IMR-90 (cell line): Measurements from ENCODE around the gene PLA2G2E. TPM values are rescaled to one million over a fixed set of nuclear protein-coding genes. Genes with fewer than 3 reads are reported as not detected.
"Not testable (repeated sequence)": the region's sequence is repeated elsewhere in the genome, so short reads cannot be mapped to it uniquely, and the experiment has no call there.

Experiments
- ATAC-seq: fragments of 200-7000 bp; cut with Tn5 transposase; 2 replicates; pipeline ENCODE4 v1.9.1; 2020; ENCODE audit warnings: low read depth, mild to moderate bottlenecking, moderate library complexity
- BruUV-seq: library from RNA; stranded (reverse); fragments of 400-500 nt; replicated peaks from 2 replicates; lab custom pipeline; 2021; lab: Mats Ljungman, UMichigan
- CTCF ChIA-PET: fragments of 300-600 bp; formaldehyde crosslinking; extraction: SDS; loops from one replicate; lab custom pipeline; 2021; ENCODE audit warnings: antibody characterized with exemption; lab: Yijun Ruan, JAX
- POLR2A ChIA-PET: fragments of 300-600 bp; sonication (Branson Sonifier 250); formaldehyde crosslinking; loops from one replicate; lab custom pipeline; 2022; ENCODE audit warnings: antibody characterized with exemption; ENCODE audit not compliant: unreplicated experiment; lab: Charles Lee
- DNase-seq: peaks from one replicate; pipeline ENCODE4 v3.0.0; 2013
- H2AFZ ChIP-seq: replicated peaks from 2 replicates; pipeline ENCODE3; 2013; ENCODE audit warnings: low read length, mild to moderate bottlenecking; ENCODE audit not compliant: poor library complexity
- H2AK5ac ChIP-seq: 2 replicates; pipeline ENCODE4 v1.6.1; 2013; ENCODE audit warnings: low read depth, low read length, inconsistent platforms
- H2AK9ac ChIP-seq: replicated peaks from 2 replicates; pipeline ENCODE3; 2013; ENCODE audit warnings: mild to moderate bottlenecking, low read depth, low read length, moderate library complexity; ENCODE audit not compliant: poor library complexity
- H2BK120ac ChIP-seq: 2 replicates; pipeline ENCODE4 v1.6.1; 2013; ENCODE audit warnings: low read depth, low read length, inconsistent platforms
- H2BK15ac ChIP-seq: 3 replicates; pipeline ENCODE4 v1.6.1; 2013; ENCODE audit warnings: low read depth, low read length, inconsistent platforms
- H2BK20ac ChIP-seq: 2 replicates; pipeline ENCODE4 v1.6.1; 2013; ENCODE audit warnings: low read depth, mild to moderate bottlenecking, inconsistent platforms, low read length, moderate library complexity
- H2BK5ac ChIP-seq: 2 replicates; pipeline ENCODE4 v1.6.1; 2013; ENCODE audit warnings: mild to moderate bottlenecking, low read depth, low read length, inconsistent platforms; ENCODE audit not compliant: poor library complexity, severe bottlenecking
- H3K14ac ChIP-seq: replicated peaks from 2 replicates; pipeline ENCODE4 v1.6.1; 2013; ENCODE audit warnings: low read depth, low read length, inconsistent platforms
- H3K18ac ChIP-seq: 2 replicates; pipeline ENCODE4 v1.6.1; 2013; ENCODE audit warnings: low read depth, low read length, control low read depth
- H3K23ac ChIP-seq: 2 replicates; pipeline ENCODE4 v1.6.1; 2013; ENCODE audit warnings: low read depth, low read length, inconsistent platforms
- H3K27ac ChIP-seq: 2 replicates; pipeline ENCODE4 v1.5.1; 2013; ENCODE audit warnings: mild to moderate bottlenecking, control low read depth, low read length; ENCODE audit not compliant: insufficient read depth
- H3K27me3 ChIP-seq: 2 replicates; pipeline ENCODE4 v1.6.1; 2013; ENCODE audit warnings: low read length; ENCODE audit not compliant: control insufficient read depth, insufficient read depth
- H3K36me3 ChIP-seq: 2 replicates; pipeline ENCODE4 v1.6.1; 2013; ENCODE audit warnings: low read length, mixed read lengths; ENCODE audit not compliant: control insufficient read depth, insufficient read depth
- H3K4ac ChIP-seq: 2 replicates; pipeline ENCODE4 v1.6.1; 2013; ENCODE audit warnings: low read depth, low read length, inconsistent platforms
- H3K4me1 ChIP-seq: 2 replicates; pipeline ENCODE4 v1.6.1; 2013; ENCODE audit warnings: low read length, mixed read lengths; ENCODE audit not compliant: control insufficient read depth, insufficient read depth
- H3K4me2 ChIP-seq: 2 replicates; pipeline ENCODE4 v1.6.1; 2013; ENCODE audit warnings: low read depth, mild to moderate bottlenecking, control low read depth, low read length, moderate library complexity
- H3K4me3 ChIP-seq: 2 replicates; pipeline ENCODE4 v1.5.1; 2013; ENCODE audit warnings: low read depth, mild to moderate bottlenecking, control low read depth, low read length, moderate library complexity; ENCODE audit not compliant: insufficient read depth
- H3K56ac ChIP-seq: 2 replicates; pipeline ENCODE4 v1.6.1; 2013; ENCODE audit warnings: low read length, inconsistent platforms; ENCODE audit not compliant: insufficient read depth; ENCODE audit errors: extremely low read depth
- H3K79me1 ChIP-seq, 2 experiments: 2 replicates each; pipeline ENCODE4 v1.6.1; 2013; ENCODE audit warnings: low read length in 2 of 2, inconsistent platforms in 1 of 2, low read depth in 1 of 2
- H3K9ac ChIP-seq: 2 replicates; pipeline ENCODE4 v1.6.1; 2013; ENCODE audit warnings: low read depth, low read length, control low read depth
- H3K9me1 ChIP-seq: 2 replicates; pipeline ENCODE4 v1.6.1; 2013; ENCODE audit warnings: low read length, inconsistent platforms; ENCODE audit not compliant: insufficient read depth
- H3K9me3 ChIP-seq: 2 replicates; pipeline ENCODE4 v1.6.1; 2013; ENCODE audit warnings: low read length; ENCODE audit not compliant: control insufficient read depth, insufficient read depth
- H4K20me1 ChIP-seq: 2 replicates; pipeline ENCODE4 v1.6.1; 2013; ENCODE audit warnings: low read length, inconsistent platforms; ENCODE audit not compliant: insufficient read depth
- H4K5ac ChIP-seq: 2 replicates; pipeline ENCODE4 v1.6.1; 2013; ENCODE audit warnings: mild to moderate bottlenecking, low read depth, low read length, control low read depth
- H4K8ac ChIP-seq, 2 experiments: 2 replicates each; pipeline ENCODE4 v1.6.1; 2013; ENCODE audit warnings: low read depth in 2 of 2, low read length in 2 of 2, control low read depth in 1 of 2, inconsistent platforms in 1 of 2
- H4K91ac ChIP-seq: 2 replicates; pipeline ENCODE4 v1.6.1; 2013; ENCODE audit warnings: low read depth, low read length, inconsistent platforms; ENCODE audit not compliant: insufficient read depth
- BHLHE40 ChIP-seq: fragments of 150-350 bp; IDR thresholded peaks from 2 replicates; pipeline ENCODE4 v1.6.1; 2016; ENCODE audit warnings: mild to moderate bottlenecking, low read depth, low read length
- CEBPB ChIP-seq: IDR thresholded peaks from 2 replicates; pipeline ENCODE4 v1.6.1; 2012; ENCODE audit warnings: low read depth, low read length, improper control_type of control experiment
- ELK1 ChIP-seq: fragments of 150-350 bp; IDR thresholded peaks from 2 replicates; pipeline ENCODE4 v1.6.1; 2016; ENCODE audit warnings: low read depth, mild to moderate bottlenecking, low read length, moderate library complexity, borderline replicate concordance
- FOS ChIP-seq: fragments of 150-350 bp; IDR thresholded peaks from 2 replicates; pipeline ENCODE4 v1.6.1; 2016; ENCODE audit warnings: low read depth, low read length
- MXI1 ChIP-seq: IDR thresholded peaks from 2 replicates; pipeline ENCODE4 v1.6.1; 2012; ENCODE audit warnings: low read depth, mild to moderate bottlenecking, low read length, moderate library complexity, borderline replicate concordance
- POLR2A ChIP-seq: IDR thresholded peaks from 2 replicates; pipeline ENCODE4 v1.6.1; 2012; ENCODE audit warnings: mild to moderate bottlenecking, low read depth, low read length
- RCOR1 ChIP-seq: IDR thresholded peaks from 2 replicates; pipeline ENCODE4 v1.6.1; 2012; ENCODE audit warnings: mild to moderate bottlenecking, low read length, improper control_type of control experiment; ENCODE audit not compliant: insufficient replicate concordance
- WGBS, 2 experiments: methylation state at CpG; one replicate each; pipeline versions ENCODE4 v1.1.5 to v1.1.7; 2013; ENCODE audit warnings: missing lambda C conversion rate in 2 of 2; ENCODE audit not compliant: insufficient read length in 1 of 2; ENCODE audit errors: extremely low coverage in 2 of 2; 5-methylcytosine and 5-hydroxymethylcytosine counted together
- dilution Hi-C: fragments of 300-500 bp; cut with HindIII; formaldehyde crosslinking; loops from one replicate; pipeline ENCODE4 v1.14.3; 2018; ENCODE audit warnings: low sequenced_read_pairs; ENCODE audit not compliant: unreplicated experiment
- in situ Hi-C: fragments of 300-500 bp; cut with MboI; formaldehyde crosslinking; loops from 3 replicates; pipeline ENCODE4 v1.14.3; 2019; ENCODE audit warnings: low sequenced_read_pairs, inconsistent platforms, mixed read lengths
- intact Hi-C: fragments of 100-400 bp; cut with micrococcal nuclease; formaldehyde crosslinking; loops from 2 replicates; pipeline ENCODE4 v1.10.0; 2022
- polyA plus RNA-seq, 3 experiments: library from polyadenylated mRNA; depleted of rRNA; stranded (reverse); fragments of >200 nt; gene quantifications; 2 replicates each; pipeline ENCODE4 v1.2.3, GENCODE V29; 2012; ENCODE audit warnings: low replicate concordance in 1 of 3
- total RNA-seq: library from RNA; depleted of rRNA; stranded (reverse); fragments of >200 nt; gene quantifications from 2 replicates; pipeline ENCODE4 v1.2.3, GENCODE V29; 2012
- TF ChIP-seq, protein P1 (sequence below): fragments of 150-350 bp; IDR thresholded peaks from 2 replicates; pipeline ENCODE4 v1.6.1; 2017; ENCODE audit warnings: mild to moderate bottlenecking, antibody characterized with exemption, low read length, low read depth

The PLA2G2E gene
- total and polyA plus RNA-seq, 2 of the 4 experiments (the other 2 are of a cell fraction), result not detected

GRCh38 chr1:19932866-19933265, 9.4 kb upstream of the PLA2G2E start:
- Histone ChIP-seq H4K8ac (no peak overlapping the region), H2AK9ac (no peak overlapping the region), H2AFZ (no peak overlapping the region), H4K5ac (no peak overlapping the region), H2AK5ac (no peak overlapping the region), H3K9ac (no peak overlapping the region), H3K27me3 (no peaks in the 10 kb centered on the region; the same call in 1 of the 2 replicates), H3K36me3 (no peaks in the 10 kb centered on the region), H3K4me2 (no peak overlapping the region), H3K79me1 (no peaks in the 10 kb centered on the region), H3K9me1 (no peaks in the 10 kb centered on the region), H2BK15ac (no peak overlapping the region), H2BK20ac (no peak overlapping the region), H3K4ac (no peak overlapping the region), H3K9me3 (peaks cover 8% of the 10 kb centered on the region), H3K56ac (no peak overlapping the region), H4K20me1 (no peaks in the 10 kb centered on the region), H2BK5ac (no peak overlapping the region), H3K4me1 (no peaks in the 10 kb centered on the region), H3K14ac (no peak overlapping the region), H3K18ac (no peak overlapping the region), H3K27ac (no peak overlapping the region), H4K91ac (no peak overlapping the region), H3K23ac (no peak overlapping the region), H2BK120ac (no peak overlapping the region), H3K4me3 (no peak overlapping the region)
- TF ChIP-seq MXI1, result no peak
- TF ChIP-seq RCOR1, result no peak
- no peak for TF ChIP-seq FOS
- TF ChIP-seq, protein P1, sequence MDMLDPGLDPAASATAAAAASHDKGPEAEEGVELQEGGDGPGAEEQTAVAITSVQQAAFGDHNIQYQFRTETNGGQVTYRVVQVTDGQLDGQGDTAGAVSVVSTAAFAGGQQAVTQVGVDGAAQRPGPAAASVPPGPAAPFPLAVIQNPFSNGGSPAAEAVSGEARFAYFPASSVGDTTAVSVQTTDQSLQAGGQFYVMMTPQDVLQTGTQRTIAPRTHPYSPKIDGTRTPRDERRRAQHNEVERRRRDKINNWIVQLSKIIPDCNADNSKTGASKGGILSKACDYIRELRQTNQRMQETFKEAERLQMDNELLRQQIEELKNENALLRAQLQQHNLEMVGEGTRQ, result no peak
- no peak for TF ChIP-seq CEBPB
- no peak for TF ChIP-seq ELK1
- TF ChIP-seq POLR2A, result no peak
- no peak for TF ChIP-seq BHLHE40
- intact Hi-C loops, result no loop called here
- no peak for DNase-seq
- dilution Hi-C loops, result no loop called here
- no TSS peak for BruUV-seq
- POLR2A ChIA-PET, result no interaction called here
- in situ Hi-C loops, result no loop called here
- CTCF ChIA-PET, result interaction anchor here (1.0 kb wide), 1 partner anchor 15 kb away, joined by 5 read pairs; no protein-coding TSS in a partner anchor
- 0% methylated on average over 1 of the region's 1 CpG; no CpG with 5 or more reads in 1 of the 2 experiments for WGBS, 2 experiments
- ATAC-seq, result no peak

DNA sequence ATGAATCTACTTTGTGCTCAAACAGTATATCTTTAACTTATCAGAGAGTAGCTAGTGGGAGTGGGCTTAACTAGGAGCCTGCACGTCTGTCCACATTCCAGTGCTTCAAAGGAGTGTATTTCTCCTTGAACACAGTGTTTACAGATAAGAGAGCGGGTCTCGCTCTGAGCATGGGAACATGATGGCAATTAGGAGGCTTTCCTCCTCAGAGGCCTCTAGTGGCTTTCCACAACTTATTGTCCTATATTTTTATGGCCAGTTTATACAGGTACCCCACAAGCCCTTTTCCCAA, 3.7 kb upstream of the PLA2G2E start:
- DNase-seq, H3K4me2 ChIP-seq, H4K8ac ChIP-seq, H2BK5ac ChIP-seq, H2BK15ac ChIP-seq, dilution Hi-C loops, H2AK5ac ChIP-seq, H3K36me3 ChIP-seq, H3K56ac ChIP-seq, CTCF ChIA-PET, H4K5ac ChIP-seq, H3K9ac ChIP-seq, H3K27ac ChIP-seq, H3K79me1 ChIP-seq, H2AFZ ChIP-seq, H3K4me1 ChIP-seq, H2BK20ac ChIP-seq, BruUV-seq, H4K91ac ChIP-seq, H2AK9ac ChIP-seq, in situ Hi-C loops, H3K18ac ChIP-seq, ATAC-seq, POLR2A ChIA-PET, H3K9me3 ChIP-seq, H3K14ac ChIP-seq, H2BK120ac ChIP-seq, H4K20me1 ChIP-seq, intact Hi-C loops, H3K9me1 ChIP-seq, H3K4ac ChIP-seq, H3K23ac ChIP-seq, H3K4me3 ChIP-seq: not testable (repeated sequence)
- H3K27me3 ChIP-seq, result peaks cover 12% of the 10 kb centered on the region
- WGBS, 2 experiments, result no CpG with 5 or more reads among the region's 3 CpGs
